Brain microvascular endothelial cell (primary cell): ENCODE results near the gene ZBTB16.

ENCODE experiments used
- DNase-seq: peaks from one replicate; pipeline ENCODE4 v3.0.0-alpha.2; 2020
- H3K27ac ChIP-seq: fragments of 250-450 bp; sonication (Bioruptor Pico); 2 replicates; pipeline ENCODE4 v1.5.1; 2020; ENCODE audit warnings: mild to moderate bottlenecking, moderate library complexity
- H3K27me3 ChIP-seq: fragments of 250-450 bp; sonication (Bioruptor Pico); replicated peaks from 2 replicates; pipeline ENCODE4 v1.5.1; 2020; ENCODE audit warnings: mild to moderate bottlenecking
- H3K36me3 ChIP-seq: fragments of 250-450 bp; sonication (Bioruptor Pico); replicated peaks from 2 replicates; pipeline ENCODE4 v1.5.1; 2020; ENCODE audit warnings: mild to moderate bottlenecking
- H3K4me3 ChIP-seq: 2 replicates; pipeline ENCODE4 v1.5.1; 2011; ENCODE audit warnings: low read depth, mild to moderate bottlenecking, control low read depth, low read length, moderate library complexity
- in situ Hi-C: cut with HindIII; loops from 2 replicates; pipeline ENCODE4 v1.10.0; 2017; ENCODE audit warnings: low sequenced_read_pairs, low pct_ligation_motif_present
- TF ChIP-seq, protein P1 (sequence below): IDR thresholded peaks from 2 replicates; pipeline ENCODE4 v1.5.1; 2011; ENCODE audit warnings: low read depth, mild to moderate bottlenecking, moderate library complexity, low read length, control low read depth, inconsistent platforms; ENCODE audit errors: missing control alignments

The ZBTB16 gene

DNA sequence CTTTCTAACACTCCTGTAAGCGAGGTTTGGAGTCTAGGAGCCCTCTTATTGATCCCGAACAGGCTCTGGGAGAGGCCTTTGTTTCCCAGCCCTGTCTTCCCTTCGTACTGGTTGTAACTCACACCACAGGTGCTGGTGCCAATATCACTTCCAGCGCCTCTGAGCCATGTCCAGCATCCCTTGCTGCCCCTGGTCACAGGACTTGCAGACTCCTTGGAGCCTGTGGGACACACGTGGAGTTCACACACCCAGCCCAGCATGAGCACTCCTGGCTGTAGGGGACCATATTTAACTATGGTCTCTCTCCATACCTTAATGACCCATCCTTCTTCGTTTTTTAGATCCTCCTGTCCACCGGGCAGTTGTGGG is 2.2 kb downstream of the ZBTB16 start:
- peak overlapping the region; percentile 64 for H3K4me3 ChIP-seq
- TF ChIP-seq, protein P1, sequence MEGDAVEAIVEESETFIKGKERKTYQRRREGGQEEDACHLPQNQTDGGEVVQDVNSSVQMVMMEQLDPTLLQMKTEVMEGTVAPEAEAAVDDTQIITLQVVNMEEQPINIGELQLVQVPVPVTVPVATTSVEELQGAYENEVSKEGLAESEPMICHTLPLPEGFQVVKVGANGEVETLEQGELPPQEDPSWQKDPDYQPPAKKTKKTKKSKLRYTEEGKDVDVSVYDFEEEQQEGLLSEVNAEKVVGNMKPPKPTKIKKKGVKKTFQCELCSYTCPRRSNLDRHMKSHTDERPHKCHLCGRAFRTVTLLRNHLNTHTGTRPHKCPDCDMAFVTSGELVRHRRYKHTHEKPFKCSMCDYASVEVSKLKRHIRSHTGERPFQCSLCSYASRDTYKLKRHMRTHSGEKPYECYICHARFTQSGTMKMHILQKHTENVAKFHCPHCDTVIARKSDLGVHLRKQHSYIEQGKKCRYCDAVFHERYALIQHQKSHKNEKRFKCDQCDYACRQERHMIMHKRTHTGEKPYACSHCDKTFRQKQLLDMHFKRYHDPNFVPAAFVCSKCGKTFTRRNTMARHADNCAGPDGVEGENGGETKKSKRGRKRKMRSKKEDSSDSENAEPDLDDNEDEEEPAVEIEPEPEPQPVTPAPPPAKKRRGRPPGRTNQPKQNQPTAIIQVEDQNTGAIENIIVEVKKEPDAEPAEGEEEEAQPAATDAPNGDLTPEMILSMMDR, result no peak
- H3K36me3 ChIP-seq, result no peaks in the 10 kb centered on the region
- H3K27ac ChIP-seq, result no peak overlapping the region
- H3K27me3 ChIP-seq, result peaks cover 57% of the 10 kb centered on the region
- DNase-seq, result no peak
- in situ Hi-C loops, result no loop called here

DNA sequence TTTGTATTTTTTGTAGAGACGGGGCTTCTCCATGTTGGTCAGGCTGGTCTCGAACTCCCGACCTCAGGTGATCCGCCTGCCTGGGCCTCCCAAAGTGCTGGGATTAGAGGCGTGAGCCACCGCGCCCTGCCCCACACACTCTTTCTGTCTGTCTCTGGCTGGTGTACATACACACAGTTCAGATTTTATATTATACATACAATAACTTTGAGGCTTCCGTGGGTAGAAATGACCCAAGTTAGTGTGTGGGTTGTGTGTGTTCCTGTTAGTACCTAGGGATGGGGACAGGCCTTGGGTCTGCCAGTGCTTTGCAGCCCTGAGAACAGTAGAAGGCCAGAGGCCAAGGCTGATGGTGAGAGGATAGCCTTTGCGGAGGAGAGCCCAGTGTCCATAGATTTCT is 2.8 kb downstream of the ZBTB16 start:
- H3K4me3 ChIP-seq, result no peak overlapping the region
- DNase-seq, result no peak
- no peak overlapping the region for H3K27ac ChIP-seq
- in situ Hi-C loops, result no loop called here
- TF ChIP-seq, protein P1, result no peak
- no peaks in the 10 kb centered on the region for H3K36me3 ChIP-seq
- H3K27me3 ChIP-seq, result peaks cover 52% of the 10 kb centered on the region

DNA sequence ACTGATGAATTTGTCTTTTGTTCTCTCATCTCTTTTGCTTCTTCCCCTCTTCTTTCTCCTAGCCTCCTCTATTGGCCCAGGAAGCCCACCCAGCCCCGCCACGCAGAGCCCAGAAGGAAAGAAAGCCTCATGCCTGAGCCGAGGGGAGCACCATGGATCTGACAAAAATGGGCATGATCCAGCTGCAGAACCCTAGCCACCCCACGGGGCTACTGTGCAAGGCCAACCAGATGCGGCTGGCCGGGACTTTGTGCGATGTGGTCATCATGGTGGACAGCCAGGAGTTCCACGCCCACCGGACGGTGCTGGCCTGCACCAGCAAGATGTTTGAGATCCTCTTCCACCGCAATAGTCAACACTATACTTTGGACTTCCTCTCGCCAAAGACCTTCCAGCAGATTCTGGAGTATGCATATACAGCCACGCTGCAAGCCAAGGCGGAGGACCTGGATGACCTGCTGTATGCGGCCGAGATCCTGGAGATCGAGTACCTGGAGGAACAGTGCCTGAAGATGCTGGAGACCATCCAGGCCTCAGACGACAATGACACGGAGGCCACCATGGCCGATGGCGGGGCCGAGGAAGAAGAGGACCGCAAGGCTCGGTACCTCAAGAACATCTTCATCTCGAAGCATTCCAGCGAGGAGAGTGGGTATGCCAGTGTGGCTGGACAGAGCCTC is 3.8 kb downstream of the ZBTB16 start:
- Histone ChIP-seq H3K27ac (no peak overlapping the region), H3K4me3 (no peak overlapping the region), H3K27me3 (peaks cover 42% of the 10 kb centered on the region), H3K36me3 (no peaks in the 10 kb centered on the region)
- in situ Hi-C loops, result no loop called here
- no peak for DNase-seq
- TF ChIP-seq, protein P1, result no peak

- H3K27ac ChIP-seq, result no peak overlapping the region
- in situ Hi-C loops, result no loop called here
- peaks cover 37% of the 10 kb centered on the region for H3K27me3 ChIP-seq
- TF ChIP-seq, protein P1, result no peak
- no peak for DNase-seq
- no peaks in the 10 kb centered on the region for H3K36me3 ChIP-seq
- H3K4me3 ChIP-seq, result no peak overlapping the region
Observed at GRCh38 chr11:114063829-114064201, 4.3 kb downstream of the ZBTB16 start.

DNA sequence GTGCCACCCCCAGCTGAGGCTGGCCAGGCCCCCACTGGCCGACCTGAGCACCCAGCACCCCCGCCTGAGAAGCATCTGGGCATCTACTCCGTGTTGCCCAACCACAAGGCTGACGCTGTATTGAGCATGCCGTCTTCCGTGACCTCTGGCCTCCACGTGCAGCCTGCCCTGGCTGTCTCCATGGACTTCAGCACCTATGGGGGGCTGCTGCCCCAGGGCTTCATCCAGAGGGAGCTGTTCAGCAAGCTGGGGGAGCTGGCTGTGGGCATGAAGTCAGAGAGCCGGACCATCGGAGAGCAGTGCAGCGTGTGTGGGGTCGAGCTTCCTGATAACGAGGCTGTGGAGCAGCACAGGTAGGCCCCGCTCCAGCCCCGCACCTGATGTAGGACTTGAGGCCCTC is 4.7 kb downstream of the ZBTB16 start:
- TF ChIP-seq, protein P1, result no peak
- DNase-seq, result no peak

GRCh38 chr11:114065094-114065493 is 5.6 kb downstream of the ZBTB16 start:
- H3K27ac ChIP-seq, result no peak overlapping the region
- no peak overlapping the region for H3K4me3 ChIP-seq
- in situ Hi-C loops, result no loop called here

More for the DNA sequence above, 4.7 kb downstream of the ZBTB16 start:
- Histone ChIP-seq H3K27me3 (peaks cover 33% of the 10 kb centered on the region), H3K4me3 (no peak overlapping the region), H3K36me3 (no peaks in the 10 kb centered on the region), H3K27ac (no peak overlapping the region)
- in situ Hi-C loops, result no loop called here

More at GRCh38 chr11:114065094-114065493, 5.6 kb downstream of the ZBTB16 start:
- DNase-seq, result no peak
- Histone ChIP-seq H3K27me3 (peaks cover 27% of the 10 kb centered on the region), H3K36me3 (no peaks in the 10 kb centered on the region)
- TF ChIP-seq, protein P1, result no peak
